ENCODE data around the gene CLN3.
"Not testable (repeated sequence)": the region's sequence is repeated elsewhere in the genome, so short reads cannot be mapped to it uniquely, and the experiment has no call there.

The CLN3 gene

DNA sequence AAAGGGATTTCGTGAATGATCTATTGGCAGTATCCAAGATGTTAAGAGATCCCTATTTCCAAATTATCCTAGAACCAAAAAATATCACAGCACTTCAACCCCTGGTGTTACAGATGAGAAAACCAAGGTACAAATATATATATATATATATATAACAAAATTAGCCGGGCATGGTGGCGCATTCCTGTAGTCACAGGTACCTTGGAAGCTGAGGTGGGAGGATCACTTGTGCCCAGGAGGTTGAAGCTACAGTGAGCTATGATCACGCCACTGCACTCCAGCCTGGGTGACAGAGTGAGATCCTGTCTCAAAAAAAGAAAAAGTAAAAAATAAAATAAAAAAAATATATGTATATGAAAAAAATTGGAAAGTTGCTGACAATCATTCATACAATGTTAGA is 637 bp upstream of the CLN3 start:
- Histone ChIP-seq H3K27ac (ENCODE audit: low read depth, low read length) (peak overlapping the region; percentile 88), H3K4me3 (ENCODE audit: low read depth in 1 of 2, low read length in 2 of 2) (peak overlapping the region; percentile 88 to 91), H3K36me3 (ENCODE audit: control insufficient read depth in 1 of 2, insufficient read depth in 2 of 2, low read length in 2 of 2) (peaks cover 0 to 14% of the 10 kb centered on the region in 2 donors), H3K9me3 (ENCODE audit: control insufficient read depth in 1 of 2, low read length in 2 of 2) (no peaks in the 10 kb centered on the region), H3K27me3 (ENCODE audit: control insufficient read depth in 1 of 2, insufficient read depth in 2 of 2, low read length in 2 of 2) (no peaks in the 10 kb centered on the region), H3K4me1 (ENCODE audit: control insufficient read depth in 1 of 2, insufficient read depth in 2 of 2, low read length in 2 of 2) (peaks cover 0 to 19% of the 10 kb centered on the region in 2 donors), H3K9ac (ENCODE audit: low read depth in 1 of 2, low read length in 2 of 2) (peak overlapping the region in 1 of 2 donors; percentile 95)

DNA sequence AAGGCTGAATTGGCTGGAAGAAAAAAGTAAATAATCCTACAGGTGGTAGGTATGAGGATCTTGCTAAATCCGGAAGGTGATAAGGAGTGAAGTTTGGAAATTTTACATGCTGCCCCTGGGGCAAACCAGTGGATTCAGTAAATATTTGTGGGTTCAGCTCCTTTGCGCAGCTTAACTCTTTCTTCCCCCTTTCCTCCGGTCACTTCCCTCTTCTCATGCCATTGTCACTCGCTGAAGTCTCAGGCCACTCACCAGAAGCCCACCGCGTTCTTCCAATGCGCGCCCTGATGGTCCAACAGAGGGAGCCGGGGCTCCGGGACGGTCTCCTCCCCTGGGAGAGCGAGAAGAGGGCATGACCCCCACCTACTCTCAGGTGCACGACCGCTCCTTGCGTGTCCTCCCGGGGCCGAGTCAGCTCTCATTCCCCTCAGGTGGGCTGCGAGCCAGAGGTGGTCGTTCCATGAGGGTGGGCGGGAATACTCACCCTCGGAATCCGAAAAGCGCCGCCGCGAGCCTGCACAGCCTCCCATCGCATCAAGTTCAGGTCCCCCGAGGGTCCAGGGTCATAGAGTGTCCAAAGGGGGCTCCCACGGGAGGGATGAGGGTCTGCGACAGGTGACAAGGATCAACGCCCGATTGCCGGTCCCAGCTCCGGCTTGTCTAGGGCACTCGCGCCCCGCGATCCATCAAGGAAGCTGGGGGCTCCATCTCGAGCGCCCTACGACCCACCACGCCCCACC is 474 bp downstream of the CLN3 start:
- H3K27ac ChIP-seq (ENCODE audit: low read depth, low read length), result peak overlapping the region; percentile 88
- peaks cover 0 to 11% of the 10 kb centered on the region in 2 donors for H3K4me1 ChIP-seq (ENCODE audit: control insufficient read depth in 1 of 2, insufficient read depth in 2 of 2, low read length in 2 of 2)
- H3K9ac ChIP-seq (ENCODE audit: low read depth in 1 of 2, low read length in 2 of 2), result peak overlapping the region; percentile 87 to 95
- H3K36me3 ChIP-seq (ENCODE audit: control insufficient read depth in 1 of 2, insufficient read depth in 2 of 2, low read length in 2 of 2), result peaks cover 0 to 18% of the 10 kb centered on the region in 2 donors
- H3K27me3 ChIP-seq (ENCODE audit: control insufficient read depth in 1 of 2, insufficient read depth in 2 of 2, low read length in 2 of 2), result no peaks in the 10 kb centered on the region
- no peaks in the 10 kb centered on the region for H3K9me3 ChIP-seq (ENCODE audit: control insufficient read depth in 1 of 2, low read length in 2 of 2)
- H3K4me3 ChIP-seq (ENCODE audit: low read depth in 1 of 2, low read length in 2 of 2), result peak overlapping the region; percentile 88 to 91

DNA sequence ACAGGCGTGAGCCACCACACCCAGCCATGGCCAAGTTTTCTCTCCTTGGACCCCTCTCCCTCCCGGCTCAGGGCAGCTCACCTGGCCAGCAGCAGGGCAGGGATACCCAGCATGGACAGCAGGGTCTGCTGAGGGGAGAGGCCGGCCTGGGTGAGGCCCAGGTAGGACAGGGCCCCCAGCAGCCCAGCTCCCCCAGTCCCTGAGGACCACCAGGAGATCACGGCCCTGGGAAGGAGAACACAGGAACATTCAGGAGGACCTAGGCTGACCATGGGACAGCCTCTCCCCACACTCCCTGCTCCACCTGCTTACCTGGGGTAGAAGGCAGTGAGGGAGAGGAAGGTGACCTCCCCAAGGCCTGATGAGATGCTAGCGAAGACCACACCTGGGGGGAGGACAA is 5.6 kb downstream of the CLN3 start:
- peaks cover 0 to 2% of the 10 kb centered on the region in 2 donors for H3K4me1 ChIP-seq (ENCODE audit: control insufficient read depth in 1 of 2, insufficient read depth in 2 of 2, low read length in 2 of 2)

DNA sequence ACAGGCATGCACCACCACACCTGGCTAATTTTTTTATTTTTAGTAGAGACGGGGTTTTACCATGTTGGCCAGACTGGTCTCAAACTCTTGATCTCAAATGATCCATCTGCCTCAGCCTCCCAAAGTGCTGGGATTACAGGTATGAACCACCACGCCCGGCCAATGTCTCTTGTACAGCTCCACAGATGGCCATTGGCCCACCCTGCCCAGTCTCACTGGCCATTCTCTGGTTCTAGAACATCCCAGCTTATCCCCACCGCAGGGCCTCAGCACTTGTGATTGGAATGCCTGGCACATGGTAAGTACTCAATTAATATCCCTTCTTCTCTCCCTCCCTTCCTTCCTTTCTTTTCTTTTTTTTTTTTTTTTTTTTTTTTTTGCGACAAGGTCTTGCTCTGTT is 8.5 kb downstream of the CLN3 start:
- not testable (repeated sequence) for H3K27ac ChIP-seq (ENCODE audit: low read depth, low read length); H3K4me3 ChIP-seq (ENCODE audit: low read depth in 1 of 2, low read length in 2 of 2); H3K27me3 ChIP-seq (ENCODE audit: control insufficient read depth in 1 of 2, insufficient read depth in 2 of 2, low read length in 2 of 2); H3K9me3 ChIP-seq (ENCODE audit: control insufficient read depth in 1 of 2, low read length in 2 of 2); H3K9ac ChIP-seq (ENCODE audit: low read depth in 1 of 2, low read length in 2 of 2); H3K4me1 ChIP-seq (ENCODE audit: control insufficient read depth in 1 of 2, insufficient read depth in 2 of 2, low read length in 2 of 2)
- H3K36me3 ChIP-seq (ENCODE audit: control insufficient read depth in 1 of 2, insufficient read depth in 2 of 2, low read length in 2 of 2), result peaks cover 9 to 43% of the 10 kb centered on the region in 2 donors

More for the DNA sequence above, 5.6 kb downstream of the CLN3 start:
- Histone ChIP-seq H3K27me3 (ENCODE audit: control insufficient read depth in 1 of 2, insufficient read depth in 2 of 2, low read length in 2 of 2) (no peaks in the 10 kb centered on the region), H3K36me3 (ENCODE audit: control insufficient read depth in 1 of 2, insufficient read depth in 2 of 2, low read length in 2 of 2) (peaks cover 9 to 44% of the 10 kb centered on the region in 2 donors), H3K4me3 (ENCODE audit: low read depth in 1 of 2, low read length in 2 of 2) (no peak overlapping the region), H3K9ac (ENCODE audit: low read depth in 1 of 2, low read length in 2 of 2) (no peak overlapping the region), H3K27ac (ENCODE audit: low read depth, low read length) (no peak overlapping the region), H3K9me3 (ENCODE audit: control insufficient read depth in 1 of 2, low read length in 2 of 2) (no peaks in the 10 kb centered on the region)

DNA sequence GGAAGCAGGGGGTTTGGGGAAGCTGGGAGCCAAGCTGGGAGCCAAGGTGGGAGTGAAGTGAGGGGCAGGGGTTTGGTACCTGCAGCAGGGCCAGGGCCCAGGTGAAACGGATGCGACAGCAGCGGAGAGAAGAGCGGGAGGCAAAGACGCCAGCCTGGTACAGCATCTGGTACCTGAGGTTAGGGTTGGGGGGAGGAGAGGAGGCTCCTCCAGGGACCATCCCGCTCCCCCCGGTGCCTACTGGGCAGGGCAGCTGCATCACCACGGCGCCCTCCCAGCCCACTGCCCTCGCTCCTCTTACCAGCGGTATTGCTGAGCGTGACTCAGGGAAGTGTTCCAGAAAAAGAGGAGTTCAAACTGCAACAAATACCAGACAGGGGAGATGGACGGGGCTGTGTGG is 9.8 kb downstream of the CLN3 start:
- H3K9ac ChIP-seq (ENCODE audit: low read depth in 1 of 2, low read length in 2 of 2), result no peak overlapping the region
- H3K4me1 ChIP-seq (ENCODE audit: control insufficient read depth in 1 of 2, insufficient read depth in 2 of 2, low read length in 2 of 2), result no peaks in the 10 kb centered on the region
- H3K27ac ChIP-seq (ENCODE audit: low read depth, low read length), result no peak overlapping the region
- H3K9me3 ChIP-seq (ENCODE audit: control insufficient read depth in 1 of 2, low read length in 2 of 2), result no peaks in the 10 kb centered on the region
- no peaks in the 10 kb centered on the region for H3K27me3 ChIP-seq (ENCODE audit: control insufficient read depth in 1 of 2, insufficient read depth in 2 of 2, low read length in 2 of 2)
- H3K4me3 ChIP-seq (ENCODE audit: low read depth in 1 of 2, low read length in 2 of 2), result no peak overlapping the region
- H3K36me3 ChIP-seq (ENCODE audit: control insufficient read depth in 1 of 2, insufficient read depth in 2 of 2, low read length in 2 of 2), result peaks cover 13 to 45% of the 10 kb centered on the region in 2 donors

DNA sequence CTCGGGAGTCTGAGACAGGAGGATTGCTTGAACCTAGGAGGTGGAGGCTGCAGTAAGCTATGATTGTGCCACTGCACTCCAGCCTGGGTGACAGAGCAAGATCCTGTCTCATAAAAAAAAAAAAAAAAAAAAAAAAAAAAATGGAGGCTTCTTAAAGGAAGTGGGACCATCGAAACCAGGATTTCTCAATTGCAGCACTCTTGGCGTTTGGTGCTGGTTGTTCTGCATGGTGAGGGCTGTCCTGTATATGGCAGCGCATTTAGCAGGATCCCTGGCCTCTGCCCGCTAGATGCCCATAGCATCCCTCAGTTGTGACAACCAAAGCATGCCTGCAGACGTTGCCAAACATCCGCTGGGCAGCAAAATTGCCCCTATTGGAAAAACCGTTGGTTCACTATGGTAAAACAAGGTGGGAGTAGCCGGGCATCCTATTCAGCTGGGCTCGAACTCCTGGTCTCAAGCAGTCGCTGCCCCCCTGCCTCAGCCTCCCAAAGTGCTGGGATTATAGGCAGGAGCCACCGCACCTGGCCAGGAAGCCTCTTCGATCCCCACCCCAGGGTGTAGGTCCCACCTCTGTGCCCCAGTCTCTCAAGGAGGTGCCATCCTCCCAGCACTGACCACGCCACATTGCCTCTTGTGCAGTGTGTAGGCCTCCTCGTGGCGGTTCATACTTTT is 13.2 kb downstream of the CLN3 start:
- Histone ChIP-seq H3K27ac (ENCODE audit: low read depth, low read length) (no peak overlapping the region), H3K36me3 (ENCODE audit: control insufficient read depth in 1 of 2, insufficient read depth in 2 of 2, low read length in 2 of 2) (peaks cover 8 to 36% of the 10 kb centered on the region in 2 donors), H3K4me3 (ENCODE audit: low read depth in 1 of 2, low read length in 2 of 2) (no peak overlapping the region), H3K4me1 (ENCODE audit: control insufficient read depth in 1 of 2, insufficient read depth in 2 of 2, low read length in 2 of 2) (no peaks in the 10 kb centered on the region), H3K9me3 (ENCODE audit: control insufficient read depth in 1 of 2, low read length in 2 of 2) (no peaks in the 10 kb centered on the region), H3K9ac (ENCODE audit: low read depth in 1 of 2, low read length in 2 of 2) (no peak overlapping the region), H3K27me3 (ENCODE audit: control insufficient read depth in 1 of 2, insufficient read depth in 2 of 2, low read length in 2 of 2) (no peaks in the 10 kb centered on the region)

DNA sequence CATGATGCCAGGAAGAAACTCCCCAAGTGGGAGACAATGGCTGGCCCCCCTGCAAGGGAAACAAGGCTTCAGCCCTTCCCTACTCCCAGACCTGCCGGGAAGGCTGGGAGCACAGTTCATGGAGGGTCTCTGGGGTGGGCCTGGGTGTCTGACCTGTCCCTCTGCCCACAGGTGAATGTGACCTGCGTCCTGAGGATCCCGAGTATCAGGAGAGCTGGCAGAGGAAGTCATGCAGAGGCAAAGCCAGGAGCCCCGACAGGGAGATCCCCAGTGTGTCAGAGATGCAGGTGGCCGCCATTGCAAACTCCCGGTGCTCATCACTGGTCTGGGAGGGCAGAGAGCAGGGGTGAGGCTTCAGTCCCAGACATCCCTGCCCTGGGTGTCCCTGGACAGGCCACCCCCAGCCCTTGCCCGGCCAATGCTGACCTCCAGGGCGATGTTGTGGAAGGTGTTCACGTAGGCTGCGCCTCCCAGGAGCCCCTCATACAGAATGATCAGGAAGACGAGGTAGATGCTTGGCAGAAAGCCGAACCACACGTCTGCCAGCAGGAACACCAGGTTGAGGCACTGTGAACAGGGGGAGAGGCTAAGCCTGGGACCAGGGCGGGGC is 14.5 kb downstream of the CLN3 start:
- Histone ChIP-seq H3K4me3 (ENCODE audit: low read depth in 1 of 2, low read length in 2 of 2) (no peak overlapping the region), H3K9ac (ENCODE audit: low read depth in 1 of 2, low read length in 2 of 2) (no peak overlapping the region), H3K9me3 (ENCODE audit: control insufficient read depth in 1 of 2, low read length in 2 of 2) (no peaks in the 10 kb centered on the region), H3K27ac (ENCODE audit: low read depth, low read length) (no peak overlapping the region), H3K36me3 (ENCODE audit: control insufficient read depth in 1 of 2, insufficient read depth in 2 of 2, low read length in 2 of 2) (peaks cover 7 to 29% of the 10 kb centered on the region in 2 donors), H3K27me3 (ENCODE audit: control insufficient read depth in 1 of 2, insufficient read depth in 2 of 2, low read length in 2 of 2) (no peaks in the 10 kb centered on the region), H3K4me1 (ENCODE audit: control insufficient read depth in 1 of 2, insufficient read depth in 2 of 2, low read length in 2 of 2) (no peaks in the 10 kb centered on the region)

DNA sequence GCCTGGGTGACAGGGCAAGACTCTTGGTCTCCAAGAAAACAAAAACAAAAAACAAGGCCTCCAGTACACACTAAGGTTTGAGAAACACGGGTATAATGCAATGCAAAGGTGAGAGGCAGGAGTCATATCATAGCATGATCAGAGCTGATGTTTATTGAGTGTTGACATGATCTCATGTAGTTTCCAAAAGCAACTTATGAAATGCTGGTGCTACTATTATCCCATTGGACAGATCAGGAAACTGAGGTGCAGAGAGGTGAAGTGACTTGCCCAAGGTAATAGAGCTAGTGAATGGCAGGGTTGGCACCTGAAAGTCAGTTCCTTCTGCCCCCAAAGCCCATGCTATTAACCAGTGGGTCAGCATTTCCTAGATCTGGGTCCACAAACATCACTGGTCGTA is 16.7 kb downstream of the CLN3 start:
- no peaks in the 10 kb centered on the region for H3K9me3 ChIP-seq (ENCODE audit: control insufficient read depth in 1 of 2, low read length in 2 of 2)
- no peak overlapping the region for H3K9ac ChIP-seq (ENCODE audit: low read depth in 1 of 2, low read length in 2 of 2)
- no peaks in the 10 kb centered on the region for H3K27me3 ChIP-seq (ENCODE audit: control insufficient read depth in 1 of 2, insufficient read depth in 2 of 2, low read length in 2 of 2)
- no peak overlapping the region for H3K27ac ChIP-seq (ENCODE audit: low read depth, low read length)
- H3K36me3 ChIP-seq (ENCODE audit: control insufficient read depth in 1 of 2, insufficient read depth in 2 of 2, low read length in 2 of 2), result peaks cover 4 to 23% of the 10 kb centered on the region in 2 donors
- H3K4me1 ChIP-seq (ENCODE audit: control insufficient read depth in 1 of 2, insufficient read depth in 2 of 2, low read length in 2 of 2), result no peaks in the 10 kb centered on the region
- no peak overlapping the region for H3K4me3 ChIP-seq (ENCODE audit: low read depth in 1 of 2, low read length in 2 of 2)

DNA sequence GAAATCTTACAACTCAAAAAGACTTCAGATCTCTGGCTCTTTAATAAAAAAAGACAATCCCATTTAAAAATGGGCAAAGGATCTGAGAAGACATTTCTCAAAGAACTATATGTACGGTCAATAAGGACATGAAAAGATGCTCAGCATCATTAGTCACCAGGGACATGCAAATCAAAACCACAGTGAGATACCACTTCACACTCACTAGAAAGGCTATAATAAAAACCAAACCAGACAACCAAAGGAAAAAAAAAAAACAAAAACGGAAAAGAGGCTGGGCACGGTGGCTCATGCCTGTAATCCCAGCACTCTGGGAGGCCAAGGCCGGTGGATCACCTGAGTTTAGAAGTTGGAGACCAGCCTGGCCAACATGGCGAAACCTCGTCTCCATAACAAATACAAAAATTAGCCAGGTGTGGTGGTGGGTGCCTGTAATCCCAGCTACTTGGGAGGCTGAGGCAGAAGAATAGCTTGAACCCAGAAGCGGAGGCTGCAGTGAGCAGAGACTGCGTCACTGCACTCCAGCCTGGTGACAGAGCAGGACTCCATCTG is 18.1 kb downstream of the CLN3 start:
- Histone ChIP-seq H3K9ac (ENCODE audit: low read depth in 1 of 2, low read length in 2 of 2) (no peak overlapping the region), H3K27me3 (ENCODE audit: control insufficient read depth in 1 of 2, insufficient read depth in 2 of 2, low read length in 2 of 2) (no peaks in the 10 kb centered on the region), H3K4me1 (ENCODE audit: control insufficient read depth in 1 of 2, insufficient read depth in 2 of 2, low read length in 2 of 2) (no peaks in the 10 kb centered on the region), H3K27ac (ENCODE audit: low read depth, low read length) (no peak overlapping the region), H3K36me3 (ENCODE audit: control insufficient read depth in 1 of 2, insufficient read depth in 2 of 2, low read length in 2 of 2) (peaks cover 4 to 19% of the 10 kb centered on the region in 2 donors), H3K4me3 (ENCODE audit: low read depth in 1 of 2, low read length in 2 of 2) (no peak overlapping the region), H3K9me3 (ENCODE audit: control insufficient read depth in 1 of 2, low read length in 2 of 2) (no peaks in the 10 kb centered on the region)

DNA sequence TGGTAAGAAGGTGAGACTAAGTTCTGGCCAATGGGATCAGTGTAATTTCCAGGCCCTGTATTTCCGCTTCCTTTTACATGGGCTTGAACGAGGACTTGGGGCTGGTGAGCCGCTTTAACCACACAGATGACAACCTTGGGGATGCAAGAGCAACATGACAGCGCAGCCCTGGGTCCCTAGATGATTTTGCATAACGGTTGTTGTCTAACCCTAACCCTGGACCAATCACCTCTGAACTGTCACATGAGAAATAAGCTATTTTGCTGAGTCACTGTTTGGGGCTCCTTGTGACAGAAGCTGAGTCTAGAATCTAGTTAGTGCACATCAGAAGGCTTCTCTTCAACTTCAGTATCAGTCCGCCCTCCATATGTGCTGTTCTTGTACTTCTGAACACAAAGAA is 44.8 kb downstream of the CLN3 start:
- not testable (repeated sequence) for H3K36me3 ChIP-seq (ENCODE audit: control insufficient read depth in 1 of 2, insufficient read depth in 2 of 2, low read length in 2 of 2); H3K9ac ChIP-seq (ENCODE audit: low read depth in 1 of 2, low read length in 2 of 2); H3K27ac ChIP-seq (ENCODE audit: low read depth, low read length); H3K27me3 ChIP-seq (ENCODE audit: control insufficient read depth in 1 of 2, insufficient read depth in 2 of 2, low read length in 2 of 2); H3K4me1 ChIP-seq (ENCODE audit: control insufficient read depth in 1 of 2, insufficient read depth in 2 of 2, low read length in 2 of 2); H3K4me3 ChIP-seq (ENCODE audit: low read depth in 1 of 2, low read length in 2 of 2); H3K9me3 ChIP-seq (ENCODE audit: control insufficient read depth in 1 of 2, low read length in 2 of 2)
